Measurements from ENCODE around the gene LYRM1. TPM values are rescaled to one million over a fixed set of nuclear protein-coding genes. Genes with fewer than 3 reads are reported as not detected.

LYRM1 gene
- total and polyA plus RNA-seq, 2 of the 4 experiments (the other 2 are of a cell fraction): 19.0 to 35.0 TPM

DNA sequence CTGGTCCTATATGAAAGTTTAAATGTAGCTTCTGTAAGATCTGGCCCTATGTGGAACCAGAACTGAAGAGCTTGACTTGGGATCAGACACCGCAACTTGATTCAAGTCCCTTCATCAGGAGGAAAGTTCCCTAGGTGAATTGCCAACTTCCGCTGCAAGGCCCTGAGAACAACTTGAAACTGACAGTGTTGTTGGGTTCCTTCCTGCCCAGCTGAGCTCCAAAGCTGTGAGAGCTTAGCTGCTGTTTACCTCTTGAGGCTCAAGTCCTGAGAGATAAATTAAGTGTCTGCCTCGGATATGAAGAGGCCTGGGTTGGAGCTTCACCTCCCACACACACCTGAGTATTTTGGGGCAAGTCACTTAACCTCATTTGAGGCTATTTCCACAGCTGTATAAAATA is 49.6 kb upstream of the LYRM1 start:
- Histone ChIP-seq H2AFZ (replicated peaks; ENCODE audit: low read length, poor library complexity) (no peak overlapping the region), H4K5ac (ENCODE audit: low read depth, low read length) (peak overlapping the region; percentile 41), H3K36me3 (ENCODE audit: control insufficient read depth, insufficient read depth, low read length) (peaks cover 12% of the 10 kb centered on the region), H3K18ac (ENCODE audit: low read depth, low read length) (peak overlapping the region; percentile 8; the same call in 1 of the 2 replicates), H4K91ac (ENCODE audit: insufficient read depth, low read depth, low read length) (peak overlapping the region; percentile 16; the same call in 1 of the 2 replicates), H3K23ac (ENCODE audit: low read depth, low read length) (0 out of 2 replicates have a peak overlapping the region, but pooled peaks have one; percentile 11), H2BK15ac (ENCODE audit: low read depth, low read length) (peak overlapping the region; percentile 69; the same call in 2 of the 3 replicates), H3K9me3 (ENCODE audit: control insufficient read depth, insufficient read depth, low read length) (no peaks in the 10 kb centered on the region), H3K4me1 (ENCODE audit: control insufficient read depth, insufficient read depth, low read length) (peaks cover 13% of the 10 kb centered on the region), H3K56ac (ENCODE audit: extremely low read depth, insufficient read depth, low read length) (no peak overlapping the region), H2AK5ac (ENCODE audit: low read depth, low read length) (peak overlapping the region; percentile 74), H3K27ac (ENCODE audit: insufficient read depth, low read length) (peak overlapping the region; percentile 57; the same call in 1 of the 2 replicates), H4K20me1 (ENCODE audit: insufficient read depth, low read length) (no peaks in the 10 kb centered on the region), H2BK5ac (ENCODE audit: low read depth, low read length, poor library complexity, severe bottlenecking) (peak overlapping the region; percentile 78), H2BK120ac (ENCODE audit: low read depth, low read length) (peak overlapping the region; percentile 53), H2BK20ac (ENCODE audit: low read depth, low read length) (peak overlapping the region; percentile 86), H3K79me1 (ENCODE audit: low read depth in 1 of 2, low read length in 2 of 2) (peaks cover 19 to 33% of the 10 kb centered on the region in 2 experiments; a peak in 3 of 4 replicates), H2AK9ac (replicated peaks; ENCODE audit: low read depth, low read length, poor library complexity) (peak overlapping the region; percentile 38), H3K14ac (replicated peaks; ENCODE audit: low read depth, low read length) (peak overlapping the region; percentile 51; the same call in 1 of the 2 replicates), H4K8ac (ENCODE audit: low read depth in 2 of 2, low read length in 2 of 2) (peak overlapping the region in 1 of 2 experiments; percentile 77; a peak in 2 of 4 replicates), H3K4me3 (ENCODE audit: insufficient read depth, low read depth, low read length) (no peak overlapping the region), H3K4me2 (ENCODE audit: low read depth, low read length) (no peak overlapping the region), H3K9ac (ENCODE audit: low read depth, low read length) (peak overlapping the region; percentile 31; the same call in 1 of the 2 replicates), H3K4ac (ENCODE audit: low read depth, low read length) (peak overlapping the region; percentile 76), H3K27me3 (ENCODE audit: control insufficient read depth, insufficient read depth, low read length) (no peaks in the 10 kb centered on the region), H3K9me1 (ENCODE audit: insufficient read depth, low read length) (peaks cover 5% of the 10 kb centered on the region)
- dilution Hi-C loops (cut with HindIII; ENCODE audit: low sequenced_read_pairs, unreplicated experiment) (no loop called here), in situ Hi-C loops (cut with MboI; ENCODE audit: low sequenced_read_pairs) (loop anchor here (5.0 kb wide), 3 partner anchors 236 to 446 kb away; partner anchors contain the start of gene LDAF1), intact Hi-C loops (cut with micrococcal nuclease) (loop anchor here (1.0 to 5.0 kb wide), 10 partner anchors 44 to 449 kb away; partner anchors contain the start of genes CRYM, DCUN1D3, ERI2 and LYRM1)
- DNase-seq (peak; percentile 18), ATAC-seq (ENCODE audit: low read depth) (no peak)
- POLR2A ChIA-PET (ENCODE audit: unreplicated experiment): interaction anchor here (0.5 to 0.6 kb wide), 2 partner anchors 49 to 1087 kb away, joined by 3 to 9 read pairs; partner anchors contain the start of genes DCUN1D3 and LYRM1
- 100% methylated on average over 1 of the region's 3 CpGs; no CpG with 5 or more reads in 1 of the 2 experiments for WGBS, 2 experiments (ENCODE audit: extremely low coverage in 2 of 2, insufficient read length in 1 of 2)
- BruUV-seq (replicated peaks): no TSS peak
- CTCF ChIA-PET: interaction anchor here (0.6 to 1.7 kb wide), 10 partner anchors 48 to 338 kb away, joined by 3 to 7 read pairs (median 4); no protein-coding TSS in a partner anchor
- no peak for TF ChIP-seq CEBPB (IDR thresholded peaks at IDR 0.05; ENCODE audit: low read depth, low read length)
- no peak for TF ChIP-seq POLR2A (IDR thresholded peaks at IDR 0.05; ENCODE audit: low read depth, low read length)
- no peak for TF ChIP-seq CHD1 (IDR thresholded peaks at IDR 0.05; ENCODE audit: low read depth, low read length)
- TF ChIP-seq, protein P1, sequence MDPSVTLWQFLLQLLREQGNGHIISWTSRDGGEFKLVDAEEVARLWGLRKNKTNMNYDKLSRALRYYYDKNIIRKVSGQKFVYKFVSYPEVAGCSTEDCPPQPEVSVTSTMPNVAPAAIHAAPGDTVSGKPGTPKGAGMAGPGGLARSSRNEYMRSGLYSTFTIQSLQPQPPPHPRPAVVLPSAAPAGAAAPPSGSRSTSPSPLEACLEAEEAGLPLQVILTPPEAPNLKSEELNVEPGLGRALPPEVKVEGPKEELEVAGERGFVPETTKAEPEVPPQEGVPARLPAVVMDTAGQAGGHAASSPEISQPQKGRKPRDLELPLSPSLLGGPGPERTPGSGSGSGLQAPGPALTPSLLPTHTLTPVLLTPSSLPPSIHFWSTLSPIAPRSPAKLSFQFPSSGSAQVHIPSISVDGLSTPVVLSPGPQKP (IDR thresholded peaks at IDR 0.05; ENCODE audit: borderline replicate concordance, low read depth, low read length): no peak
- TF ChIP-seq FOS (IDR thresholded peaks at IDR 0.05; ENCODE audit: low read depth, low read length): no peak
- TF ChIP-seq MAFK (IDR thresholded peaks at IDR 0.05; ENCODE audit: low read depth, low read length): no peak
- no peak for TF ChIP-seq NFE2L2 (IDR thresholded peaks at IDR 0.05; ENCODE audit: low read depth, low read length)
- no peak for TF ChIP-seq RFX5 (IDR thresholded peaks at IDR 0.05; ENCODE audit: low read depth, low read length)
- TF ChIP-seq RCOR1 (IDR thresholded peaks at IDR 0.05; ENCODE audit: insufficient replicate concordance, low read length): no peak
- TF ChIP-seq MXI1 (IDR thresholded peaks at IDR 0.05; ENCODE audit: borderline replicate concordance, low read depth, low read length): no peak
- TF ChIP-seq MAZ (IDR thresholded peaks at IDR 0.05; ENCODE audit: borderline replicate concordance, low read depth, low read length): no peak
- TF ChIP-seq, protein P2, sequence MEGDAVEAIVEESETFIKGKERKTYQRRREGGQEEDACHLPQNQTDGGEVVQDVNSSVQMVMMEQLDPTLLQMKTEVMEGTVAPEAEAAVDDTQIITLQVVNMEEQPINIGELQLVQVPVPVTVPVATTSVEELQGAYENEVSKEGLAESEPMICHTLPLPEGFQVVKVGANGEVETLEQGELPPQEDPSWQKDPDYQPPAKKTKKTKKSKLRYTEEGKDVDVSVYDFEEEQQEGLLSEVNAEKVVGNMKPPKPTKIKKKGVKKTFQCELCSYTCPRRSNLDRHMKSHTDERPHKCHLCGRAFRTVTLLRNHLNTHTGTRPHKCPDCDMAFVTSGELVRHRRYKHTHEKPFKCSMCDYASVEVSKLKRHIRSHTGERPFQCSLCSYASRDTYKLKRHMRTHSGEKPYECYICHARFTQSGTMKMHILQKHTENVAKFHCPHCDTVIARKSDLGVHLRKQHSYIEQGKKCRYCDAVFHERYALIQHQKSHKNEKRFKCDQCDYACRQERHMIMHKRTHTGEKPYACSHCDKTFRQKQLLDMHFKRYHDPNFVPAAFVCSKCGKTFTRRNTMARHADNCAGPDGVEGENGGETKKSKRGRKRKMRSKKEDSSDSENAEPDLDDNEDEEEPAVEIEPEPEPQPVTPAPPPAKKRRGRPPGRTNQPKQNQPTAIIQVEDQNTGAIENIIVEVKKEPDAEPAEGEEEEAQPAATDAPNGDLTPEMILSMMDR (conservative IDR thresholded peaks at IDR 0.05; ENCODE audit: low read depth, low read length): no peak
- no peak for TF ChIP-seq BHLHE40 (IDR thresholded peaks at IDR 0.05; ENCODE audit: low read depth, low read length)
- no peak for TF ChIP-seq SMC3 (IDR thresholded peaks at IDR 0.05; ENCODE audit: low read depth, low read length)
- TF ChIP-seq, protein P3, sequence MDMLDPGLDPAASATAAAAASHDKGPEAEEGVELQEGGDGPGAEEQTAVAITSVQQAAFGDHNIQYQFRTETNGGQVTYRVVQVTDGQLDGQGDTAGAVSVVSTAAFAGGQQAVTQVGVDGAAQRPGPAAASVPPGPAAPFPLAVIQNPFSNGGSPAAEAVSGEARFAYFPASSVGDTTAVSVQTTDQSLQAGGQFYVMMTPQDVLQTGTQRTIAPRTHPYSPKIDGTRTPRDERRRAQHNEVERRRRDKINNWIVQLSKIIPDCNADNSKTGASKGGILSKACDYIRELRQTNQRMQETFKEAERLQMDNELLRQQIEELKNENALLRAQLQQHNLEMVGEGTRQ (IDR thresholded peaks at IDR 0.05; ENCODE audit: low read depth, low read length): no peak

All from IMR-90 (cell line).